SK-N-SH (cell line): Measurements from ENCODE around the gene RASL11B. TPM values are rescaled to one million over a fixed set of nuclear protein-coding genes. Genes with fewer than 3 reads are reported as not detected.
A peak's percentile ranks its signal among the peaks of the same experiment; 100 is the strongest.

Experiments
- CTCF ChIA-PET: fragments of 300-600, 350-600 bp; formaldehyde crosslinking; extraction: SDS; loops from one replicate; lab custom pipeline; 2021; lab: Yijun Ruan, JAX
- POLR2A ChIA-PET: fragments of 350-600 bp; sonication (Branson Sonifier 250); formaldehyde crosslinking; extraction: SDS; loops from one replicate; lab custom pipeline; 2020; ENCODE audit warnings: antibody characterized with exemption, inconsistent platforms; lab: Yijun Ruan, JAX
- DNase-seq: peaks from one replicate; pipeline ENCODE4 v3.0.0; 2012
- H2AFZ ChIP-seq: fragments of 200-600 bp; sonication (generic); 2 replicates; pipeline ENCODE4 v1.8.1; 2016; ENCODE audit warnings: antibody characterized with exemption, mild to moderate bottlenecking, low read depth
- H3F3A ChIP-seq: fragments of 200-600 bp; sonication (generic); replicated peaks from 2 replicates; pipeline ENCODE3; 2016; ENCODE audit warnings: antibody characterized with exemption, mild to moderate bottlenecking; ENCODE audit not compliant: insufficient read depth
- H3K27ac ChIP-seq, 2 experiments: fragments of 200-500 bp in 1 of 2; fragments of 200-600 bp in 1 of 2; sonication (Bioruptor generic) in 1 of 2; sonication (generic), shearing (Covaris generic) in 1 of 2; 2 replicates each; pipeline versions ENCODE4 v1.5.1 to v1.6.1; 2014 to 2016; ENCODE audit warnings: low read depth in 2 of 2, inconsistent platforms in 1 of 2, low read length in 1 of 2, mild to moderate bottlenecking in 1 of 2, mixed read lengths in 1 of 2
- H3K27me3 ChIP-seq: fragments of 200-600 bp; sonication (generic), shearing (Covaris generic); 2 replicates; pipeline ENCODE4 v1.6.1; 2016; ENCODE audit warnings: mixed run types; ENCODE audit not compliant: insufficient read depth
- H3K36me3 ChIP-seq, 2 experiments: fragments of 200-500 bp in 1 of 2; fragments of 200-600 bp in 1 of 2; sonication (Bioruptor generic) in 1 of 2; sonication (generic) in 1 of 2; replicated peaks in 1 of 2; 2 replicates each; pipeline versions ENCODE3 to v1.5.1; 2014 to 2016; ENCODE audit warnings: low read length in 1 of 2, mild to moderate bottlenecking in 1 of 2; ENCODE audit not compliant: insufficient read depth in 2 of 2, control insufficient read depth in 1 of 2
- H3K4me1 ChIP-seq, 2 experiments: fragments of 200-500 bp in 1 of 2; fragments of 200-600 bp in 1 of 2; sonication (Bioruptor generic) in 1 of 2; sonication (generic), shearing (Covaris generic) in 1 of 2; 2 replicates each; pipeline versions ENCODE4 v1.5.1 to v1.6.1; 2014 to 2016; ENCODE audit warnings: low read depth in 1 of 2, low read length in 1 of 2, mixed run types in 1 of 2; ENCODE audit not compliant: insufficient read depth in 2 of 2, control insufficient read depth in 1 of 2
- H3K4me2 ChIP-seq: fragments of 200-600 bp; sonication (generic), shearing (Covaris generic); 2 replicates; pipeline ENCODE4 v1.6.1; 2017; ENCODE audit warnings: mixed run types
- H3K4me3 ChIP-seq, 2 experiments: fragments of 200-500 bp in 1 of 2; fragments of 200-600 bp in 1 of 2; sonication (Bioruptor generic) in 1 of 2; sonication (generic), shearing (Covaris generic) in 1 of 2; 2 replicates each; pipeline versions ENCODE4 v1.5.1 to v1.8.1; 2014 to 2016; ENCODE audit warnings: low read depth in 2 of 2, inconsistent platforms in 1 of 2, low read length in 1 of 2, mild to moderate bottlenecking in 1 of 2, mixed read lengths in 1 of 2, moderate library complexity in 1 of 2
- H3K79me2 ChIP-seq: fragments of 200-600 bp; sonication (generic); 2 replicates; pipeline ENCODE4 v1.8.1; 2017; ENCODE audit warnings: mild to moderate bottlenecking; ENCODE audit not compliant: insufficient read depth
- H3K9ac ChIP-seq: fragments of 200-600 bp; sonication (generic); 2 replicates; pipeline ENCODE4 v1.6.1; 2017; ENCODE audit warnings: mixed run types
- H3K9me2 ChIP-seq: fragments of 200-600 bp; sonication (generic); 2 replicates; pipeline ENCODE4 v1.6.1; 2017; ENCODE audit warnings: mixed run types
- H3K9me3 ChIP-seq: fragments of 200-600 bp; sonication (generic); 2 replicates; pipeline ENCODE4 v1.6.1; 2017; ENCODE audit warnings: mixed run types, mild to moderate bottlenecking, moderate library complexity
- H4K20me1 ChIP-seq: fragments of 200-600 bp; sonication (generic); 2 replicates; pipeline ENCODE4 v1.6.1; 2017; ENCODE audit warnings: mild to moderate bottlenecking, mixed run types; ENCODE audit not compliant: insufficient read depth
- CHD2 ChIP-seq: fragments of 150-350 bp; IDR thresholded peaks from 2 replicates; pipeline ENCODE4 v1.6.1; 2018; ENCODE audit warnings: low read length; ENCODE audit not compliant: partially characterized antibody
- EP300 ChIP-seq, 2 experiments: IDR thresholded peaks; 2 replicates each; pipeline versions ENCODE4 v1.4.0 to v1.6.1; 2012; ENCODE audit warnings: borderline replicate concordance in 1 of 2, low read depth in 1 of 2, low read length in 1 of 2
- FOSL2 ChIP-seq: IDR thresholded peaks from 2 replicates; pipeline ENCODE4 v1.4.0; 2012; ENCODE audit warnings: low read depth, mild to moderate bottlenecking, moderate library complexity, borderline replicate concordance
- FOXM1 ChIP-seq: IDR thresholded peaks from 2 replicates; pipeline ENCODE4 v1.4.0; 2012; ENCODE audit warnings: low read depth, mild to moderate bottlenecking
- MXI1 ChIP-seq: IDR thresholded peaks from 2 replicates; pipeline ENCODE4 v1.6.1; 2012; ENCODE audit warnings: mild to moderate bottlenecking, low read depth, low read length, improper control_type of control experiment
- NRF1 ChIP-seq: IDR thresholded peaks from 2 replicates; pipeline ENCODE4 v1.6.1; 2012; ENCODE audit warnings: low read depth, mild to moderate bottlenecking, low read length
- RAD21 ChIP-seq: IDR thresholded peaks from 2 replicates; pipeline ENCODE4 v1.6.1; 2012; ENCODE audit warnings: mild to moderate bottlenecking, low read length
- RCOR1 ChIP-seq: fragments of 150-350 bp; IDR thresholded peaks from 2 replicates; pipeline ENCODE4 v1.6.1; 2017; ENCODE audit warnings: antibody characterized with exemption, low read length
- REST ChIP-seq: IDR thresholded peaks from 2 replicates; pipeline ENCODE4 v1.6.1; 2012; ENCODE audit warnings: mild to moderate bottlenecking, low read depth, low read length, moderate library complexity
- RXRA ChIP-seq: IDR thresholded peaks from 2 replicates; pipeline ENCODE4 v1.4.0; 2012; ENCODE audit warnings: low read depth, mild to moderate bottlenecking, borderline replicate concordance
- SMC3 ChIP-seq: IDR thresholded peaks from 2 replicates; pipeline ENCODE4 v1.6.1; 2012; ENCODE audit warnings: low read depth, low read length, improper control_type of control experiment
- TCF12 ChIP-seq: IDR thresholded peaks from 2 replicates; pipeline ENCODE4 v1.4.0; 2012
- WGBS: methylation state at CpG from one replicate; pipeline ENCODE4 v1.1.6; 2017; ENCODE audit warnings: low lambda C conversion rate; 5-methylcytosine and 5-hydroxymethylcytosine counted together
- polyA plus RNA-seq, 3 experiments: library from polyadenylated mRNA; depleted of rRNA; stranded (reverse); fragments of >200 nt; gene quantifications; 2 replicates each; pipeline ENCODE4 v1.2.3, GENCODE V29; 2012
- TF ChIP-seq, protein P1 (sequence below): IDR thresholded peaks from 2 replicates; pipeline ENCODE4 v1.4.0; 2012; ENCODE audit warnings: low read depth, borderline replicate concordance
- TF ChIP-seq, protein P2 (sequence below): IDR thresholded peaks from 2 replicates; pipeline ENCODE4 v1.4.0; 2012; ENCODE audit warnings: low read depth

RASL11B gene
- polyA plus RNA-seq, 1 of the 3 experiments (the other 2 are of a cell fraction) = 0.54 TPM

DNA sequence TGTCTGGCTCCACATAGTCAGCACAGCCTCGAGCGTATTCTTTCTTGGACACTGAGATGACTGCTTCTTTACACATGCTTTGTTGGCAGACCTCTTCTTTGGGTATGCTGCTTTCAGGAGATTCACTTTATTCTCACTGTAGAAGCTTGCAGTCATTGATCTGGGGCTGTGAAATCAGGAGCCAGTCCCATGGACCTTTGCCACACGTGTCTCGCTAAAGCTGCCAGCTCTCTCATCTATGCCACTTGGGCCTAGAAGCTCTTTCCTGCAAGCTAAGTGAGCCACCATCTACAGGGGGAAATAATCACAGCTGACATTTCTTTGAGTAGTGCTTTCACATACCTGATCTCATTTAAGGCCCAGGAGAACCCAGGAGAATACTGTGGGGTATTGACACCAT, 5.0 kb downstream of the RASL11B start:
- WGBS = 90% methylated on average over 4 of the region's 4 CpGs
- Histone ChIP-seq H4K20me1 (no peaks in the 10 kb centered on the region), H3K9ac (no peak overlapping the region), H3K79me2 (no peaks in the 10 kb centered on the region), H3K9me2 (no peaks in the 10 kb centered on the region), H3K4me2 (no peak overlapping the region), H3K4me3 (no peak overlapping the region)
- ChIA-PET POLR2A (interaction anchor here (1.1 to 3.8 kb wide), 2 partner anchors 155 to 209 kb away, joined by 3 to 28 read pairs; no protein-coding TSS in a partner anchor), CTCF (interaction anchor here (0.7 to 5.1 kb wide), 8 partner anchors 15 to 759 kb away, joined by 3 to 55 read pairs (median 5); partner anchors contain the start of gene USP46)
- DNase-seq = no peak
- TF ChIP-seq EP300 (IDR thresholded peaks at IDR 0.05; ENCODE audit: borderline replicate concordance in 1 of 2, low read depth in 1 of 2, low read length in 1 of 2) (no peak), RXRA (no peak), RCOR1 (no peak), MXI1 (no peak), REST (no peak), TCF12 (no peak), NRF1 (no peak)
- TF ChIP-seq, protein P1, sequence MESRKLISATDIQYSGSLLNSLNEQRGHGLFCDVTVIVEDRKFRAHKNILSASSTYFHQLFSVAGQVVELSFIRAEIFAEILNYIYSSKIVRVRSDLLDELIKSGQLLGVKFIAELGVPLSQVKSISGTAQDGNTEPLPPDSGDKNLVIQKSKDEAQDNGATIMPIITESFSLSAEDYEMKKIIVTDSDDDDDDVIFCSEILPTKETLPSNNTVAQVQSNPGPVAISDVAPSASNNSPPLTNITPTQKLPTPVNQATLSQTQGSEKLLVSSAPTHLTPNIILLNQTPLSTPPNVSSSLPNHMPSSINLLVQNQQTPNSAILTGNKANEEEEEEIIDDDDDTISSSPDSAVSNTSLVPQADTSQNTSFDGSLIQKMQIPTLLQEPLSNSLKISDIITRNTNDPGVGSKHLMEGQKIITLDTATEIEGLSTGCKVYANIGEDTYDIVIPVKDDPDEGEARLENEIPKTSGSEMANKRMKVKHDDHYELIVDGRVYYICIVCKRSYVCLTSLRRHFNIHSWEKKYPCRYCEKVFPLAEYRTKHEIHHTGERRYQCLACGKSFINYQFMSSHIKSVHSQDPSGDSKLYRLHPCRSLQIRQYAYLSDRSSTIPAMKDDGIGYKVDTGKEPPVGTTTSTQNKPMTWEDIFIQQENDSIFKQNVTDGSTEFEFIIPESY = no peak
- TF ChIP-seq, protein P2, sequence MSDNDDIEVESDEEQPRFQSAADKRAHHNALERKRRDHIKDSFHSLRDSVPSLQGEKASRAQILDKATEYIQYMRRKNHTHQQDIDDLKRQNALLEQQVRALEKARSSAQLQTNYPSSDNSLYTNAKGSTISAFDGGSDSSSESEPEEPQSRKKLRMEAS = no peak
- TF ChIP-seq, all 33 proteins: peak for 0
- Histone ChIP-seq H3F3A (peaks cover 9% of the 10 kb centered on the region), H3K27me3 (no peaks in the 10 kb centered on the region), H3K9me3 (no peaks in the 10 kb centered on the region), H3K36me3 (peaks cover 0 to 17% of the 10 kb centered on the region in 2 experiments), H2AFZ (no peak overlapping the region), H3K27ac (peak overlapping the region in 1 of 2 experiments; percentile 100; a peak in 2 of 4 replicates), H3K4me1 (peaks cover 0 to 67% of the 10 kb centered on the region in 2 experiments; a peak in 3 of 4 replicates)

GRCh38 chr4:52868133-52868532, 6.0 kb downstream of the RASL11B start:
- ChIA-PET POLR2A (interaction anchor here (1.0 to 3.8 kb wide), 6 partner anchors 86 to 623 kb away, joined by 3 to 28 read pairs (median 4); no protein-coding TSS in a partner anchor), CTCF (interaction anchor here (0.7 to 5.1 kb wide), 13 partner anchors 14 to 1366 kb away, joined by 3 to 55 read pairs (median 4); no protein-coding TSS in a partner anchor)
- peak; percentile 60 for DNase-seq
- no peaks in the 10 kb centered on the region for H3K9me3 ChIP-seq
- H3K9ac ChIP-seq = no peak overlapping the region
- no peaks in the 10 kb centered on the region for H3K27me3 ChIP-seq
- no peak overlapping the region for H3K4me2 ChIP-seq
- H2AFZ ChIP-seq = no peak overlapping the region
- peaks cover 0 to 17% of the 10 kb centered on the region in 2 experiments for H3K36me3 ChIP-seq
- H3K79me2 ChIP-seq = no peaks in the 10 kb centered on the region
- H3K4me1 ChIP-seq = peaks cover 0 to 67% of the 10 kb centered on the region in 2 experiments; a peak in 3 of 4 replicates
- no peak for TF ChIP-seq FOSL2
- no peak for TF ChIP-seq FOXM1
- TF ChIP-seq RAD21 = peak; percentile 41
- 0 out of 2 replicates have a peak, but pooled peaks have one; percentile 26 for TF ChIP-seq MXI1
- 0 out of 2 replicates have a peak, but pooled peaks have one; percentile 10 for TF ChIP-seq RCOR1
- peak; percentile 19; the same call in 1 of the 2 replicates for TF ChIP-seq SMC3
- TF ChIP-seq CHD2 = peak; percentile 31
- 51% methylated on average over 8 of the region's 8 CpGs for WGBS
- H3K27ac ChIP-seq = peak overlapping the region; percentile 25 to 100; a peak in 3 of 4 replicates
- H3F3A ChIP-seq = peaks cover 9% of the 10 kb centered on the region
- H4K20me1 ChIP-seq = no peaks in the 10 kb centered on the region
- H3K4me3 ChIP-seq = no peak overlapping the region
- no peaks in the 10 kb centered on the region for H3K9me2 ChIP-seq
